Esophagus squamous epithelium (tissue), 4 donors: ENCODE data around the gene SERPINA9.

Experiments
- POLR2A ChIP-seq, 4 donors: fragments of 450-650 bp; IDR thresholded peaks; one replicate each; pipeline ENCODE4 v1.6.1; 2017; ENCODE audit warnings: antibody characterized with exemption in 4 of 4, mild to moderate bottlenecking in 4 of 4, moderate library complexity in 3 of 4
- TF ChIP-seq, protein P1 (sequence below), 6 experiments: fragments of 450-650 bp in 4 of 6; fragments of 200-600 bp in 2 of 6; sonication (generic) in 2 of 6; IDR thresholded peaks; one replicate each; pipeline ENCODE4 v1.5.1; 2016 to 2019; ENCODE audit warnings: antibody characterized with exemption in 6 of 6, mild to moderate bottlenecking in 4 of 6, moderate library complexity in 4 of 6

DNA sequence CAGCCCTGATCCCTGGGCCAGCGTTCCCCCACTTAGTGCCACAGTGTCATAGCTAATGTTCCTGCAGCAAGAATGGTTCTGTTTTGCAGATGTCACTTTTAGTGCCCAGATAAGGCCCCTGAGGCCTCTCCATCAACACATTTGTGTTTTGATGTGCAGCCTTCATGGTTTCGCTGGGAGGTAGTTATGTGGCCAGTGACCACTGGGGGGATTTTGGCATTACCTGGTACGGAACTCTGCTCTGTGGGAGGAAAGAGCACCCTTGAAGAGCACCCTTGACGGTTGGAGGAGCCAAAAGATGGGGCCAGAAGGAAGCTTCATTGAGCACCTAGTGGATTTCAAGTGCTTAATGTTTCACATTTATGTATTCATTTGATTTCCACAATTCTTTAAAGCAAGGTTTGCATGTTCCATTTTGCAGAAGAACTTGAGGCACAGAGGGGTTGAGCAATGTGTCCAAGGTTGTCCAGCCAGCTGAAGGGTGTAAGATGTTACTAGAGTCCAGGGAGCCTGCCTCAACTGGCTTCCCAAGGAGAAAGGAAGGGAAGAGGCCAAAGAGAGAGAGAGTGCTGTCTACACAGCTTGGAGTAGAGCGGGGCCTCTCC is 36.4 kb downstream of the SERPINA9 start:
- TF ChIP-seq, protein P1, sequence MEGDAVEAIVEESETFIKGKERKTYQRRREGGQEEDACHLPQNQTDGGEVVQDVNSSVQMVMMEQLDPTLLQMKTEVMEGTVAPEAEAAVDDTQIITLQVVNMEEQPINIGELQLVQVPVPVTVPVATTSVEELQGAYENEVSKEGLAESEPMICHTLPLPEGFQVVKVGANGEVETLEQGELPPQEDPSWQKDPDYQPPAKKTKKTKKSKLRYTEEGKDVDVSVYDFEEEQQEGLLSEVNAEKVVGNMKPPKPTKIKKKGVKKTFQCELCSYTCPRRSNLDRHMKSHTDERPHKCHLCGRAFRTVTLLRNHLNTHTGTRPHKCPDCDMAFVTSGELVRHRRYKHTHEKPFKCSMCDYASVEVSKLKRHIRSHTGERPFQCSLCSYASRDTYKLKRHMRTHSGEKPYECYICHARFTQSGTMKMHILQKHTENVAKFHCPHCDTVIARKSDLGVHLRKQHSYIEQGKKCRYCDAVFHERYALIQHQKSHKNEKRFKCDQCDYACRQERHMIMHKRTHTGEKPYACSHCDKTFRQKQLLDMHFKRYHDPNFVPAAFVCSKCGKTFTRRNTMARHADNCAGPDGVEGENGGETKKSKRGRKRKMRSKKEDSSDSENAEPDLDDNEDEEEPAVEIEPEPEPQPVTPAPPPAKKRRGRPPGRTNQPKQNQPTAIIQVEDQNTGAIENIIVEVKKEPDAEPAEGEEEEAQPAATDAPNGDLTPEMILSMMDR (IDR thresholded peaks at IDR 0.05): no peak
- no peak for TF ChIP-seq POLR2A (IDR thresholded peaks at IDR 0.05)
